ENCODE data around the gene CHTOP. TPM values are rescaled to one million over a fixed set of nuclear protein-coding genes. Genes with fewer than 3 reads are reported as not detected.

CHTOP gene
- total and polyA plus RNA-seq, 2 of the 13 experiments (the other 11 are each of a cell fraction or from before 2014, with no cell fraction given), result 38.0 to 51.9 TPM

GRCh38 chr1:153617663-153618062, 16.2 kb upstream of the CHTOP start:
- H3K79me2 ChIP-seq (ENCODE audit: insufficient read depth, low read length), result peaks cover 3% of the 10 kb centered on the region
- in situ Hi-C loops (cut with HindIII; ENCODE audit: extremely low pct_ligation_motif_present, low pct_unique_long_range_greater_than_20kb) (no loop called here), intact Hi-C loops (cut with micrococcal nuclease; ENCODE audit: unreplicated experiment) (no loop called here)
- TF ChIP-seq ZNF225 (CRISPR knock-in tag; IDR thresholded peaks at IDR 0.05), result no peak
- H3K4me1 ChIP-seq (ENCODE audit: insufficient read depth, low read length), result peaks cover 46% of the 10 kb centered on the region
- WGBS (ENCODE audit: low lambda C conversion rate), result 96% methylated on average over 4 of the region's 6 CpGs
- H3K9ac ChIP-seq (ENCODE audit: insufficient read depth, low read depth, low read length), result no peak overlapping the region
- DNase-seq (ENCODE audit: low spot score) (no peak), FAIRE-seq (no peak), ATAC-seq (no peak)
- H3K4me3 ChIP-seq (replicated peaks in 1 of 3; ENCODE audit: insufficient read depth in 1 of 3, low read depth in 2 of 3, low read length in 3 of 3), result no peak overlapping the region
- ChIA-PET CTCF (ENCODE audit: low intra/inter-chr PET ratio, low total read pairs) (no interaction called here), POLR2A (interaction anchor here (1.2 to 15.2 kb wide), 3 partner anchors 6 to 13 kb away, joined by 3 to 390 read pairs (median 12); partner anchors contain the start of genes S100A13, S100A14 and S100A16)
- BruUV-seq (replicated peaks), result no TSS peak
- H3K9me3 ChIP-seq (ENCODE audit: low read length), result no peaks in the 10 kb centered on the region
- H4K20me1 ChIP-seq (ENCODE audit: insufficient read depth, low read length), result no peaks in the 10 kb centered on the region
- H3K27me3 ChIP-seq (ENCODE audit: control insufficient read depth in 1 of 2, insufficient read depth in 2 of 2, low read length in 2 of 2), result no peaks in the 10 kb centered on the region
- no peak overlapping the region for H3K4me2 ChIP-seq (ENCODE audit: low read depth, low read length)
- H3K27ac ChIP-seq (ENCODE audit: extremely low read length, insufficient read depth, low read length), result no peak overlapping the region
- no peak overlapping the region for H2AFZ ChIP-seq (ENCODE audit: low read length)
- H3K36me3 ChIP-seq (replicated peaks in 1 of 2; ENCODE audit: control insufficient read depth in 1 of 2, insufficient read depth in 2 of 2, low read length in 2 of 2), result peaks cover 1 to 2% of the 10 kb centered on the region in 2 experiments; a peak in 1 of 5 replicates

- in situ Hi-C loops (cut with HindIII; ENCODE audit: extremely low pct_ligation_motif_present, low pct_unique_long_range_greater_than_20kb), result no loop called here
These were observed 14.7 kb upstream of the CHTOP start for GRCh38 chr1:153619171-153619570.

More at GRCh38 chr1:153619171-153619570, 14.7 kb upstream of the CHTOP start:
- no peak for FAIRE-seq
- H2AFZ ChIP-seq (ENCODE audit: low read length), result no peak overlapping the region
- intact Hi-C loops (cut with micrococcal nuclease; ENCODE audit: unreplicated experiment), result no loop called here
- POLR2A ChIA-PET, result interaction anchor here (1.2 to 15.2 kb wide), 4 partner anchors 8 to 15 kb away, joined by 3 to 390 read pairs (median 9); partner anchors contain the start of genes CHTOP, S100A13, S100A14 and S100A16
- BruUV-seq (replicated peaks), result no TSS peak
- no peak for DNase-seq (ENCODE audit: low spot score)
- peaks cover 1 to 3% of the 10 kb centered on the region in 2 experiments; a peak in 1 of 5 replicates for H3K36me3 ChIP-seq (replicated peaks in 1 of 2; ENCODE audit: control insufficient read depth in 1 of 2, insufficient read depth in 2 of 2, low read length in 2 of 2)
- H3K79me2 ChIP-seq (ENCODE audit: insufficient read depth, low read length), result no peaks in the 10 kb centered on the region
- CTCF ChIA-PET (ENCODE audit: low intra/inter-chr PET ratio, low total read pairs), result no interaction called here
- no peak overlapping the region for H3K9ac ChIP-seq (ENCODE audit: insufficient read depth, low read depth, low read length)
- H3K27ac ChIP-seq (ENCODE audit: extremely low read length, insufficient read depth, low read length), result no peak overlapping the region
- TF ChIP-seq ZNF644 (CRISPR knock-in tag; IDR thresholded peaks at IDR 0.05; ENCODE audit: low read depth) (no peak), ZNF383 (CRISPR knock-in tag; IDR thresholded peaks at IDR 0.05; ENCODE audit: borderline replicate concordance) (no peak), SUZ12 (IDR thresholded peaks at IDR 0.05; ENCODE audit: low read depth, low read length) (no peak)
- WGBS (ENCODE audit: low lambda C conversion rate), result 89% methylated on average over 4 of the region's 6 CpGs
- no peaks in the 10 kb centered on the region for H3K9me3 ChIP-seq (ENCODE audit: low read length)
- ATAC-seq, result no peak
- H3K4me1 ChIP-seq (ENCODE audit: insufficient read depth, low read length), result peaks cover 31% of the 10 kb centered on the region
- H4K20me1 ChIP-seq (ENCODE audit: insufficient read depth, low read length), result no peaks in the 10 kb centered on the region
- H3K4me3 ChIP-seq (replicated peaks in 1 of 3; ENCODE audit: insufficient read depth in 1 of 3, low read depth in 2 of 3, low read length in 3 of 3), result no peak overlapping the region
- H3K4me2 ChIP-seq (ENCODE audit: low read depth, low read length), result no peak overlapping the region
- H3K27me3 ChIP-seq (ENCODE audit: control insufficient read depth in 1 of 2, insufficient read depth in 2 of 2, low read length in 2 of 2), result no peaks in the 10 kb centered on the region

All from HepG2 (cell line).